Sigmoid colon (tissue), 4 donors: ENCODE results near the gene GPC6.

Experiments
- CTCF ChIP-seq, 4 experiments: fragments of 450-650 bp in 3 of 4; fragments of 200-600 bp in 1 of 4; IDR thresholded peaks; one replicate each; pipeline ENCODE4 v1.5.1; 2016 to 2019; ENCODE audit warnings: antibody characterized with exemption in 4 of 4, mild to moderate bottlenecking in 3 of 4, moderate library complexity in 2 of 4
- EP300 ChIP-seq, 4 donors: sonication (generic); formaldehyde crosslinking; IDR thresholded peaks; one replicate each; pipeline ENCODE4 v1.6.1; 2017; ENCODE audit warnings: antibody characterized with exemption in 4 of 4
- POLR2A ChIP-seq, 2 donors: fragments of 450-650 bp; IDR thresholded peaks; one replicate each; pipeline ENCODE4 v1.6.1; 2016; ENCODE audit warnings: antibody characterized with exemption in 2 of 2, mild to moderate bottlenecking in 2 of 2, moderate library complexity in 2 of 2
- POLR2AphosphoS5 ChIP-seq, 4 donors: sonication (generic); formaldehyde crosslinking; IDR thresholded peaks; one replicate each; pipeline ENCODE4 v1.6.1; 2017; ENCODE audit warnings: antibody characterized with exemption in 4 of 4

GRCh38 chr13:93499991-93500390, 273.4 kb downstream of the GPC6 start:
- TF ChIP-seq CTCF (IDR thresholded peaks at IDR 0.05) (no peak), POLR2A (IDR thresholded peaks at IDR 0.05) (no peak), POLR2AphosphoS5 (IDR thresholded peaks at IDR 0.05) (no peak), EP300 (IDR thresholded peaks at IDR 0.05) (no peak)
